ENCODE results near the gene SVOPL. TPM values are rescaled to one million over a fixed set of nuclear protein-coding genes. Genes with fewer than 3 reads are reported as not detected.

The SVOPL gene
- total RNA-seq, 1 experiment from 2014 or later = not detected

- RAD21 ChIA-PET (ENCODE audit: low non-redundant PET in 1 of 2, low total read pairs in 2 of 2, uncharacterized antibody in 2 of 2, unreplicated experiment in 2 of 2) = no interaction called here
- intact Hi-C loops (cut with micrococcal nuclease) = no loop called here
- H3K4me3 ChIP-seq (replicated peaks in 1 of 2; ENCODE audit: low read depth in 1 of 2, low read length in 2 of 2) = no peak overlapping the region
- no peaks in the 10 kb centered on the region for H3K9me3 ChIP-seq (ENCODE audit: control insufficient read depth in 1 of 2, insufficient read depth in 1 of 2, low read depth in 1 of 2, low read length in 2 of 2)
- CTCF ChIA-PET = interaction anchor here (1.0 kb wide), 1 partner anchor 72 kb away, joined by 3 read pairs; no protein-coding TSS in a partner anchor
- no peaks in the 10 kb centered on the region for H3K36me3 ChIP-seq (ENCODE audit: control insufficient read depth in 1 of 2, insufficient read depth in 2 of 2, low read length in 2 of 2)
- no peak overlapping the region for H2AFZ ChIP-seq (ENCODE audit: low read depth, low read length, poor library complexity, severe bottlenecking)
- H3K4me2 ChIP-seq (ENCODE audit: low read length) = no peak overlapping the region
- no peaks in the 10 kb centered on the region for H3K9me2 ChIP-seq (ENCODE audit: insufficient read depth)
- ATAC-seq = no peak
- H4K20me1 ChIP-seq (ENCODE audit: insufficient read depth) = no peaks in the 10 kb centered on the region
- DNase-seq (ENCODE audit: low read depth, low spot score) = no peak
- no peak overlapping the region for H3K27ac ChIP-seq (ENCODE audit: low read depth, low read length)
- H3K4me1 ChIP-seq (ENCODE audit: control insufficient read depth in 1 of 2, insufficient read depth in 2 of 2, low read length in 2 of 2) = no peaks in the 10 kb centered on the region
- POLR2A ChIA-PET = no interaction called here
- no peaks in the 10 kb centered on the region for H3K27me3 ChIP-seq (ENCODE audit: insufficient read depth, low read length)
- BruUV-seq (replicated peaks) = no TSS peak
- H3K79me2 ChIP-seq (ENCODE audit: insufficient read depth, low read length) = no peaks in the 10 kb centered on the region
- TF ChIP-seq POLR2AphosphoS5 (IDR thresholded peaks at IDR 0.05; ENCODE audit: low read depth, low read length) = no peak
- TF ChIP-seq ZFX (IDR thresholded peaks at IDR 0.05) = no peak
- TF ChIP-seq YY1 (IDR thresholded peaks at IDR 0.05; ENCODE audit: extremely low read depth, insufficient replicate concordance, low read depth, low read length) = no peak
- no peak for TF ChIP-seq SRF (IDR thresholded peaks at IDR 0.05; ENCODE audit: low read depth)
- no peak for TF ChIP-seq CTCF (IDR thresholded peaks at IDR 0.05 in 2 of 3, conservative IDR thresholded peaks at IDR 0.05 in 1 of 3; ENCODE audit: borderline replicate concordance in 1 of 3, insufficient read depth in 1 of 3, low read depth in 2 of 3, low read length in 2 of 3)
- no peak for TF ChIP-seq FOSL1 (IDR thresholded peaks at IDR 0.05; ENCODE audit: low read depth)
- no peak for TF ChIP-seq EZH2 (IDR thresholded peaks at IDR 0.05)
- no peak for TF ChIP-seq POLR2A (IDR thresholded peaks at IDR 0.05; ENCODE audit: borderline replicate concordance, extremely low read depth, insufficient read depth, insufficient read length)
- no peak for TF ChIP-seq TCF7L2 (IDR thresholded peaks at IDR 0.05; ENCODE audit: borderline replicate concordance, extremely low read depth, insufficient read depth, insufficient read length)
- TF ChIP-seq MAX (IDR thresholded peaks at IDR 0.05) = no peak
- no peak for TF ChIP-seq EZH2phosphoT487 (IDR thresholded peaks at IDR 0.05; ENCODE audit: borderline replicate concordance)
- TF ChIP-seq CEBPB (IDR thresholded peaks at IDR 0.05; ENCODE audit: low read depth) = no peak
- no peak for TF ChIP-seq EGR1 (IDR thresholded peaks at IDR 0.05; ENCODE audit: low read depth)
- no peak overlapping the region for H3K9ac ChIP-seq (ENCODE audit: low read length)
Observed at GRCh38 chr7:138666385-138666784, 34.8 kb downstream of the SVOPL start.

Measured in HCT116 (cell line).